ENCODE results near the gene CFAP90.

Gene CFAP90

DNA sequence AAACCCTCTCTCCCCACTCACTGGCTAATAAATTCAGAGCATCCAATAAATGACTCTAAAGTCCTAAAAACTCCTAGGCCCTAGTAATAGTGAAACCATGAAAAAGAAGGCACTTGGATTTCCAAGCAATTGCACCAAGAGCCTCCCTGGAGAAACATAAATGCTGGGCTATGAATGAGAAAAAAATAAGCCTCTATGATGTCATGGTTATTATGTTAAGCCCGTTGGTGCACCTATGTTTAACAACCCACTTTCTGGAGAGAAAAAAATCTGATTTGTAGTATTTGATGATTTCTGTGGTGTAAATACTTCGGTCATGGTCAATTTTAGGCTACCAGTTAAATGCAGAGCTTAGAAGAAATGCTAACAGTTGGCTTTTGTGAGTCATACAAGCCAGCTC is 8.4 kb downstream of the CFAP90 start:
- no peaks in the 10 kb centered on the region; the same call in 1 of the 2 replicates for H3K27me3 ChIP-seq (ENCODE audit: control insufficient read depth, low read length)
- H3K79me2 ChIP-seq (ENCODE audit: control insufficient read depth, low read length) = no peaks in the 10 kb centered on the region
- no peaks in the 10 kb centered on the region for H4K20me1 ChIP-seq (ENCODE audit: control insufficient read depth, insufficient read depth, low read depth, low read length)
- H3K4me1 ChIP-seq (ENCODE audit: control insufficient read depth, low read length) = no peaks in the 10 kb centered on the region
- TF ChIP-seq, protein P1, sequence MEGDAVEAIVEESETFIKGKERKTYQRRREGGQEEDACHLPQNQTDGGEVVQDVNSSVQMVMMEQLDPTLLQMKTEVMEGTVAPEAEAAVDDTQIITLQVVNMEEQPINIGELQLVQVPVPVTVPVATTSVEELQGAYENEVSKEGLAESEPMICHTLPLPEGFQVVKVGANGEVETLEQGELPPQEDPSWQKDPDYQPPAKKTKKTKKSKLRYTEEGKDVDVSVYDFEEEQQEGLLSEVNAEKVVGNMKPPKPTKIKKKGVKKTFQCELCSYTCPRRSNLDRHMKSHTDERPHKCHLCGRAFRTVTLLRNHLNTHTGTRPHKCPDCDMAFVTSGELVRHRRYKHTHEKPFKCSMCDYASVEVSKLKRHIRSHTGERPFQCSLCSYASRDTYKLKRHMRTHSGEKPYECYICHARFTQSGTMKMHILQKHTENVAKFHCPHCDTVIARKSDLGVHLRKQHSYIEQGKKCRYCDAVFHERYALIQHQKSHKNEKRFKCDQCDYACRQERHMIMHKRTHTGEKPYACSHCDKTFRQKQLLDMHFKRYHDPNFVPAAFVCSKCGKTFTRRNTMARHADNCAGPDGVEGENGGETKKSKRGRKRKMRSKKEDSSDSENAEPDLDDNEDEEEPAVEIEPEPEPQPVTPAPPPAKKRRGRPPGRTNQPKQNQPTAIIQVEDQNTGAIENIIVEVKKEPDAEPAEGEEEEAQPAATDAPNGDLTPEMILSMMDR (IDR thresholded peaks at IDR 0.05; ENCODE audit: low read depth, low read length, poor library complexity, severe bottlenecking) = no peak
- TF ChIP-seq EZH2phosphoT487 (IDR thresholded peaks at IDR 0.05; ENCODE audit: borderline replicate concordance, low read length) = no peak
- no peaks in the 10 kb centered on the region; the same call in 1 of the 2 replicates for H3K9me2 ChIP-seq (replicated peaks; ENCODE audit: control insufficient read depth, low read length)
- H3F3A ChIP-seq (ENCODE audit: control insufficient read depth, insufficient read depth) = no peaks in the 10 kb centered on the region
- no peak overlapping the region for H3K4me3 ChIP-seq (ENCODE audit: low read length)
- no peak overlapping the region for H3K27ac ChIP-seq (ENCODE audit: low read depth, low read length)
- H3K9me3 ChIP-seq (ENCODE audit: control insufficient read depth, insufficient read depth, low read length) = no peaks in the 10 kb centered on the region
- no peak overlapping the region for H3K4me2 ChIP-seq (ENCODE audit: low read length)
- H3K36me3 ChIP-seq (ENCODE audit: control insufficient read depth, low read length) = no peaks in the 10 kb centered on the region

DNA sequence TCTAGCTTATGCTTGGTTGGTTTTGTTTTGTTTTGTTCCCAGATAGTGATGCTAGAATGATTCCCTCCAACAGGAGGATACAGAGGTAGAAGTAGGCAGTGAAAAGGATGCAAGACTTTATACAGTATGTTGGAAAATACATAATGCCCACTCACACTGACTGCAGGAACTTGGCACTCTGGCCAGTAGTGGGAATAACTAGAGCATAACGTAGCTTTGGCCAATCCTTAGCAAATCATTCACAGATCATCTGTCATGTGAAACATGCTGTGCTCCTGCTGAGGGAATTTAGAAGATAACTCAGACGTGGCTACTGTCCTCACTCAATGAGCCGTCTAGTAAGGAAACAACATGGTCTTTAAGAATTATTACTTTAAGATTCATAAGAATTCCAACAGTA is 13.5 kb downstream of the CFAP90 start:
- TF ChIP-seq, protein P1 (IDR thresholded peaks at IDR 0.05; ENCODE audit: low read depth, low read length, poor library complexity, severe bottlenecking) = no peak
- no peak for TF ChIP-seq EZH2phosphoT487 (IDR thresholded peaks at IDR 0.05; ENCODE audit: borderline replicate concordance, low read length)
- H3K27ac ChIP-seq (ENCODE audit: low read depth, low read length) = no peak overlapping the region
- H3K79me2 ChIP-seq (ENCODE audit: control insufficient read depth, low read length) = no peaks in the 10 kb centered on the region
- H3K4me3 ChIP-seq (ENCODE audit: low read length) = no peak overlapping the region
- no peaks in the 10 kb centered on the region; the same call in 1 of the 2 replicates for H3K9me2 ChIP-seq (replicated peaks; ENCODE audit: control insufficient read depth, low read length)
- H3K36me3 ChIP-seq (ENCODE audit: control insufficient read depth, low read length) = no peaks in the 10 kb centered on the region
- no peaks in the 10 kb centered on the region for H3F3A ChIP-seq (ENCODE audit: control insufficient read depth, insufficient read depth)
- H4K20me1 ChIP-seq (ENCODE audit: control insufficient read depth, insufficient read depth, low read depth, low read length) = no peaks in the 10 kb centered on the region
- no peak overlapping the region for H3K4me2 ChIP-seq (ENCODE audit: low read length)
- no peaks in the 10 kb centered on the region for H3K27me3 ChIP-seq (ENCODE audit: control insufficient read depth, low read length)
- no peaks in the 10 kb centered on the region for H3K4me1 ChIP-seq (ENCODE audit: control insufficient read depth, low read length)
- H3K9me3 ChIP-seq (ENCODE audit: control insufficient read depth, insufficient read depth, low read length) = no peaks in the 10 kb centered on the region

DNA sequence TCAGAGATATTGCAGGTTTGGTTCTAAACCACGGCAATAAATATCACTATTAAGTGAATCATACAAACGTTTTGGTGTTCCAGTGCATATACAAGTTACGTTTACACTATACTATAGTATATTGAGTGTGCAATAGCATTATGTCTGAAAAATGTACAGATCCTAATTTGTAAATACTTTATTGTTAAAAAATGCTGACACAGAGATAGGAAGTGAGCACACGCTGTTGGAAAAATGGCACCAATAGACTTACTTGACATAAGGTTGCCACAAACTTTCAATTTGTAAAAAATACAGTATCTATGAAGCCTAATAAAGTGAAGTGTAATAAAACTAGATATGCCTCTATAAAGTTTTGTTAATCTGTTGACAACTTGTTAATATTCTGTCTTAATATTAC is 16.0 kb downstream of the CFAP90 start:
- no peak overlapping the region for H3K4me2 ChIP-seq (ENCODE audit: low read length)
- H3K36me3 ChIP-seq (ENCODE audit: control insufficient read depth, low read length) = no peaks in the 10 kb centered on the region
- H4K20me1 ChIP-seq (ENCODE audit: control insufficient read depth, insufficient read depth, low read depth, low read length) = no peaks in the 10 kb centered on the region
- H3K27me3 ChIP-seq (ENCODE audit: control insufficient read depth, low read length) = no peaks in the 10 kb centered on the region
- H3K4me3 ChIP-seq (ENCODE audit: low read length) = no peak overlapping the region
- H3K4me1 ChIP-seq (ENCODE audit: control insufficient read depth, low read length) = no peaks in the 10 kb centered on the region
- no peaks in the 10 kb centered on the region for H3K79me2 ChIP-seq (ENCODE audit: control insufficient read depth, low read length)
- H3K9me2 ChIP-seq (replicated peaks; ENCODE audit: control insufficient read depth, low read length) = no peaks in the 10 kb centered on the region; the same call in 1 of the 2 replicates
- TF ChIP-seq, protein P1 (IDR thresholded peaks at IDR 0.05; ENCODE audit: low read depth, low read length, poor library complexity, severe bottlenecking) = no peak
- TF ChIP-seq EZH2phosphoT487 (IDR thresholded peaks at IDR 0.05; ENCODE audit: borderline replicate concordance, low read length) = no peak
- no peaks in the 10 kb centered on the region for H3K9me3 ChIP-seq (ENCODE audit: control insufficient read depth, insufficient read depth, low read length)
- H3K27ac ChIP-seq (ENCODE audit: low read depth, low read length) = no peak overlapping the region
- no peaks in the 10 kb centered on the region for H3F3A ChIP-seq (ENCODE audit: control insufficient read depth, insufficient read depth)
